ENCODE results near the gene LRRC75A.
"Not testable (repeated sequence)": the region's sequence is repeated elsewhere in the genome, so short reads cannot be mapped to it uniquely, and the experiment has no call there.

Gene LRRC75A, protein sequence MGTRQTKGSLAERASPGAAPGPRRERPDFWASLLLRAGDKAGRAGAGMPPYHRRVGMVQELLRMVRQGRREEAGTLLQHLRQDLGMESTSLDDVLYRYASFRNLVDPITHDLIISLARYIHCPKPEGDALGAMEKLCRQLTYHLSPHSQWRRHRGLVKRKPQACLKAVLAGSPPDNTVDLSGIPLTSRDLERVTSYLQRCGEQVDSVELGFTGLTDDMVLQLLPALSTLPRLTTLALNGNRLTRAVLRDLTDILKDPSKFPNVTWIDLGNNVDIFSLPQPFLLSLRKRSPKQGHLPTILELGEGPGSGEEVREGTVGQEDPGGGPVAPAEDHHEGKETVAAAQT

DNA sequence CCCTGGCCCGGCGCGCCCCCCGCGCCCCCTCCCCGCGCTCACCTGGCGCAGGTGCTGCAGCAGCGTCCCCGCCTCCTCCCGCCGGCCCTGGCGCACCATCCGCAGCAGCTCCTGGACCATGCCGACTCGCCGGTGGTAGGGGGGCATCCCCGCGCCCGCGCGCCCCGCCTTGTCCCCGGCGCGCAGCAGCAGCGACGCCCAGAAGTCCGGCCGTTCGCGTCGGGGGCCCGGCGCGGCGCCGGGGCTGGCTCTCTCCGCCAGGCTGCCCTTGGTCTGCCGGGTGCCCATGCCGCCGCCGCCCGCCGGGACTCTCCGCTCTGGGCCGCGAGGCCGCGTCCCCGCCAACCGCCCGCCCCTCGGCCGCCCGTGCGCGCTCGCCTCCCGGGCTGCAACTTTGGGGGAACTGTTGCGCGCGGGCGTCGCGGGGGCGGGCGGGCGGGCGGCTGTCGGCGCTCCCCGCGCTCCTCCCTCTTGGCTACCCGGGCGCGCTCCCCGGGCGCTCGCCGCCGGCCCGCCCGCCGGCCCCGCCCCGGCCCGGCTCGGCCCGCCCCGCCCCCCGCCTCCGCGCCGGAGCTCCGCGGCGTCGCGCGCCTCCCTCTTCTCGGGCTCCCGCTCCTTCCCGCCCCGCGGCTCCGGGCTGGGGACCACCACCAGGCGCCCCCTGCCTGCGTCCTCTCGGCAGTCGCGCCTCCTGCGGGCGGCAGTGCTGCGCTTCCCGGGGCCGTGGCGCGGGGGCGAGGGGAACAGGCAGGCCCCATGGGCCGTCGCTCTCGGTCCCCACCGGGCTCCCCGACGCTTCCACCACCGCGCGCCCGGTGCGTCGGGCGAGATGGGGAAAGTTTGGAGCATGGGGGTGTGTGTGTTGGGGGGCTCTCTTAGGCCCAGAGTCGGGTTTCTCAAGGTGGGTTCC, at the start of gene LRRC75A:
Gene LRRC75A (minus strand): TSS at position 491 of the 910 bp plus-strand sequence. CDS start 203 bp downstream, at position 288.
- peak; percentile 8 to 30 for DNase-seq (ENCODE audit: low read depth in 2 of 2)

DNA sequence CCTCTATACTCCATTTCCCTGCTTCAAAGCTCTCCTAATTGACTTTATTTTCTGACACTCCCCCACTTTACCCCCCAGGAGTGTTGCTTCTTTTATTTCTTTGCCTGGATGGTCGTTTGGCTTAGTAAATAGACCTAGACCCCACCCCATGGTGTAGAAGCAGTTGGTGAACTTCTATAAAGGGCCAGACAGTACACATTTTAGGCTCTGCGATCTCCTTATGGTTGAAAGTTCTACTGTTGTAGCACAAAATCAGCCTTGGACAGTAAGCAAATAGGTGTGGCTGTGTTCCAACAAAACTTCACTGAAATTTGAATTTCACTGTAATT, 45.1 kb upstream of the LRRC75A start:
- DNase-seq (ENCODE audit: low read depth in 2 of 2), result no peak

DNA sequence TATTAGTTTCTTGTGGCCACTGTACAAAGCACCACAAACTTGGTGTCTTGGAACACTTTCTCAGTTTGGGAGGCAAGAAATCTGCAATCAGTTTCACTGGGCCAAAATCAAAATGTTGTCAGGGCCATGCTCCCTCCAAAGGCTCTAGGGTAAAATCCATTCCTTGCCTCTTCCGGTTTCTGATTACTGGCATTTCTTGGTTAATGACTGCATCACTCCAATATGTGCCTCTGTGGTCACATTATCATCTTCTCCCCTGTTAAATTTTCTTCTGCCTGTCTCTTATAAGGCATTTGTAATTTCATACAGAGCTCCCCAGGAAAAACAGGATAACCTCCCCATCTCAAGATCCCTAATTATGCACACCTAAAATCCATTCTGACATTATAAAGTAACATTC, 42.2 kb upstream of the LRRC75A start:
- DNase-seq (ENCODE audit: low read depth in 2 of 2), result no peak

- no peak for DNase-seq (ENCODE audit: low read depth in 2 of 2)
Observed at GRCh38 chr17:16529906-16530305, 37.9 kb upstream of the LRRC75A start.

DNA sequence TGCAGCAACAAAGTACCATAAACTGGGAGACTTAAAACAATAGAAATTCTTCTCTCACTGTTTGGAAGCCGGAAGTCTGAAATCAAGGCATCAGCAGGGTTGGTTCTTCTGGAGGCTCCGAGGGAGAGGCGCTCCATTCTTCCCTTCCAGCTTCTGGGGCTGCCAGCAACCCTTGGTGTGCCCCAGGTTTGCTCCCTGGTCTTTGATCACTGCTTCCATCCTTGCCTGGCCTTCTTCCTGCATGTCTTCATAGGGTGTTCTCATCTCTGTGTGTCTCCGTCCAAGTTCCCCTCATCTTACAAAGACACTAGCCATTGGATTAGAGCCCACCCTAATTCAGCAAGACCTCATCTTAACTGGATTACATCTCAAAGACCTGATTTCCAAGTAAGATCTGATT, 35.3 kb upstream of the LRRC75A start:
- no peak for DNase-seq (ENCODE audit: low read depth in 2 of 2)

- not testable (repeated sequence) for DNase-seq (ENCODE audit: low read depth in 2 of 2)
Observed at GRCh38 chr17:16525556-16525955, 33.6 kb upstream of the LRRC75A start.

DNA sequence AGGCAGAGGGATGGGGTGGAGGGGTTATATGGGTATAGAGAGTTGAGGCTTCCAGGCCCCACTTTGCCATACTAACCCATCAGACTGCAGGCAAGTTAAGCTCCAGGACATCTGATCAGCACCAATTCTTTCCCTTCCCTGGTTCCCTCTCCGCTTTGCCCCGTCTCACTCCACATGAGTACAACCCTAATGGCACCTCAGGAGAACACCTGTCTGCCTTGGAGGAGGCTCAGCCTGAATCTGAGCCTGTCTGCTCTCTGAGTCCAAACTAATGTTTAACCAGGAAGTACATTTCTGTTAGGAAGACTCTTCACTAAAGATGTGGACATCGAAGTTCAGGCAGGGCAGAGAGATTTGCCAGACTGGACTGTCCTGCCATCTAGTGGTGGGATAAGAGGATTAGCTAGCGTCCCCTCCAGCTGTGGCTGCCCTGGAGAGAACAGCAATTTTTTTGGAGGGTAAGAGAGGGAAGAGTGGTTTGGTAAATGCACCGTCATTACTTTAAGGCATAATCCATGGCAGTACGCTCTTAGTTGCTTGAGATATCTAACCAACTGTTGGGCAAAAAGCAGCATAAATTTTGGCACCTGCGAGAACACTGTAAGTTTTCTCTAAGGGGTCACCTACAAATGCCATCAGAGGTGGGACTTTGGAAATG, 29.2 kb upstream of the LRRC75A start:
- peak; percentile 30 for DNase-seq (ENCODE audit: low read depth in 2 of 2)

DNA sequence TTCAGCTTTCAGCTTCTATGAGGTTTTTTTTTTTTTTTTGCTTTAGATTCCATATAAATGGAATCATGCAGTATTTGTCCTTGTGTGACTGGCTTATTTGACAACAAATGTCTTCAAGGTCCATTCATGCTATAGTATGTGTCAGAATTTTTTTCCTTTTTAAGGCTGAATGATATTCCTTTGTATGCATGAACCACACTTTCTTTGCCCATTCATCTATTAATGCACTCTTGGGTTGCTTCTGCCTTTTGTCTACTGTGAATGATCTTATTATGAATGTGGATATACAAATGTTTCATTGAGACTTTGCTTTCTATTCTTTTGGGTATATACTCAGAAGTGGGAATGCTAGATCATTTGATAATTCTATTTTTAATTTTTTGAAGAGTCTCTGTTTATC, 27.0 kb upstream of the LRRC75A start:
- DNase-seq (ENCODE audit: low read depth in 2 of 2), result no peak

DNA sequence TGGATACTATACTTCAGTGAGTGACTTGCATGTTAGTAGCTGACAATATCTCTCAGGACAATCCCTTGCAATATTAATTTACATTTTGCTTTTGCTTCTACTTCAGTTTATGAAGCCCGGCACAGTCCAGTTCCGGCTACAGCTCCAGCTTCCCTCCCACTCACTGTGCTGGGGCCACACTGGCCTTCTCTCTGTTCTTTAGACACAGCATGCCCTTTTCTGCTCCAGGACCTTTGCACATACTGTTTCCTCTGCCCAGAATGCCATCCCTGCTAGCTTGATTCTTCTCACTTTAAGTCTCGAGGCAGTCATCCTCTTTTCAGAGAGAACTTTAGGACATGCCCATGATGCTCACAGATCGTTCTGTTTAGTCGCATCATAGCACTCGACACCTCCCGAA, 25.5 kb upstream of the LRRC75A start:
- DNase-seq (ENCODE audit: low read depth in 2 of 2), result no peak

- no peak for DNase-seq (ENCODE audit: low read depth in 2 of 2)
Observed at GRCh38 chr17:16516594-16517051, 24.6 kb upstream of the LRRC75A start.

DNA sequence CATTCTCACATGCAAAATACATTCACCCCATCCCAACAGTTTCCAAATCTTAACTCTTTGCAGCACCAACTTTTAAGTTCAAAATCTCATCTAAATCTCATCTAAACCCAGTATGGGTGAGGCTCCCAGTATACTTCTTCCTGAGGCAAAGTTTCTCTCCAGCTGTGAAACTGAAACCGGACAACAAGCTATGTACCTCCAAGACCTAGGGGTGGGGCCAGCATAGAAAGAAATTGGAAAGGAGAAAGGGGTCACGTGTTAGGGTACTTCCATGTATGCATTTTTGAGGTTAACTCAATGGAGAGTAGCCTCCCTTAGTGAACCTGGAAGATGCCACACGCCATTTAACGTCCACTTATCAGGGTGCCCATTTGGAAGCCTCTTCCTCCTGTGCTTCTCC, 23.9 kb upstream of the LRRC75A start:
- DNase-seq (ENCODE audit: low read depth in 2 of 2), result no peak

DNA sequence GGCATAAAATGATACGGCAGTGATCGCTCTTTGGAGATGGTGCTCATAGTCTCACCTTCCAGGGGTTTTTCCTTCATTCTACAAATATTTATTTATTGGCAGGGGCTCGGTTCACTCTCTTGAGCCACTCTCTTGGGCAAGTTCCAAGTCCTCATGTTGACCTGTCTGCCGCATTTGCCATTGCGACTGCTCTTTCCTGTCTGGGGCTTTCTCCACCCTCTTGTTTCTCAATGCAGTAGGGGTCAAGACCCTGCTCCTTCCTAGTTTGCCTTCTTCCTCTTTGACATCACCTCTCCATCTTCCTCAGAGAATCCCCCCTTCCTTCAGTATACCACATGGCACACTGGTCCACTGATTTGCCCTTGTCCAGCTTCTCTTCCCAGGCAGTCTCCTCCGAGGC, 21.9 kb upstream of the LRRC75A start:
- DNase-seq (ENCODE audit: low read depth in 2 of 2), result no peak

DNA sequence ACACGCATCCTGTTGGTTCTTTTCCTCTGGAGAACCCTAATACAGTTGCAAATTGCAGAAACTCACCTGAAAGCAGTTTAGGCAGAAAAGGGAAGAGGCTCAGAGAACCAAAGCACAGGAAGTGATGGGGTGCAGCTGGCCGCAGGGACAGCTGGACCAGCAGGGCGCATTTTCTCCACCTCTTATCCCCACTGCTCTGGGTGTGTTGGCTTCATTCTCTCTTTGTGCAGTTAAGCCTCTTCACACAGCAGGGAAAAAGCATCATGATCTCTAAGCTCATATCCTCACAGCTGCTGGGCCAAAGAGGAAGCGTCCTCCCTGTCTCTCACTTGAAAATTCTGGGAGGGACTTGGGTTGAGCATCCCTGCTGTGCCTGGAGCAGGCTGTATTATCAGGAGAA, 20.0 kb upstream of the LRRC75A start:
- no peak for DNase-seq (ENCODE audit: low read depth in 2 of 2)

DNA sequence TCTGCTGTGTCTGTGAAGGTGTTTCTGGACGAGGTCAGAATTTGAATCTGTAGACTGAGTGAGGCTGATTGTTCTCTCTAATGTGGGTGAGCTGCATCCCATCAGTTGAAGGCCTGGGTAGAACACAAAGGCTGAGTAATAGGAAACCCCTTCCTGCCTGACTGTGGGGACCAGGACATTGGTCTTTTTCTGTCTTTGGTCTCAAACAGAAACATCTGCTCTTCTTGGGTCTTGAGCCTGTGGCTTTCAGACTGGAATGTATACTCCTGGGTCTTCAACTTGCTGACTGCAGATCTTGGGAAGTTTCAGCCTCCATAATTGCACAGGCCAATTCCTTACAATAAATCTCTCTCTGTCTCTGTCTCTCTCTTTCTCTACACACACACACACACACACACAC, 19.6 kb upstream of the LRRC75A start:
- DNase-seq (ENCODE audit: low read depth in 2 of 2), result no peak

DNA sequence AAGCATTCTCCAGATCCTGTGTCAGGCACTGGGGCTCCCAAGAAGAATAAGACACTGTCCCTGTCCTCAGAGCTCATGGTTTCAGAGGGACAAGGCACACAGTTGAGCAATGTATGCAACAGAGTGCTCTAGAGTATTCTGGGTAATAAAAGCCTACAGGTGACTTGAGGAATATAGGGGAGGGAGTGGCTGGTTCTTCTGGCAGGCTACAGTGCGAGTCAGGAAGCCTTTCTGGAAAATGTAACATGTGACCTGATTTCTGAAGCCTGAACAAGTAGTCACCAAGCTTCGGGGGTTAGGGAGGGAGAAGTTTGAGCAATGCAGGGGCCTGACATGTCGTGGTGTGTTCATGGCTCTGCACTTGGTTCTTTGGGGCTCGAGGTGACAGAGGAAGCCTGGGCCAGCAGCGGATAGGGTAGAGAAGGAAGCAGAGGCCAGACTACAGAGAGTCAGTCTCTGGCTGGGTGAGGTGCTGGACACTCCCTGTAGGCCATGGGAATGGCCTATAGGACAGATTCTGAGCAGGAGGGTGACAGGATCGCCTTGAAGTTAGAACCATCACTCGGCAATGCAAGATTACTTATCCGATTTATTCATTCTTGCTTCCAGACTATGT, 16.0 kb upstream of the LRRC75A start:
- DNase-seq (ENCODE audit: low read depth in 2 of 2), result no peak

DNA sequence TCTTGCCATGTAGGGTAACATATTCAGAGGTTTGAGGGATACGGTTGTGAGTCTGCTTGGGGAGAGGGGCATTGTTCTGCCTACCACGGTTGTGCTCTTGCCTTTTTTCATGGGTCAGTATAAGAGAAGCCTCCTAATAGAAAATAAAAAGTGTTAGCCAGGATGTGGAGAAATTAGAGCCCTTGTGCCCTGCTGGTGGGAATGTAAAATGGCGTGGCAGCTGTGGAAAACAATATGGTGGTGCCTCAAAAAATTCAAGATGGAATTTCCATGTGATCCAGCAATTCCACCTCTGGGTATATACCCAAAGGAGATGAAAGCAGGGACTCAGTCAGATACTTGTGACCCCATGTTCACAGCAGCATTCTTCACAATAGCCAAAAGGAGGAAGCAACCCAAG, 14.2 kb upstream of the LRRC75A start:
- no peak for DNase-seq (ENCODE audit: low read depth in 2 of 2)

GRCh38 chr17:16504984-16505383, 13.0 kb upstream of the LRRC75A start:
- DNase-seq (ENCODE audit: low read depth in 2 of 2), result no peak

GRCh38 chr17:16496820-16497489, 5.0 kb upstream of the LRRC75A start:
- no peak for DNase-seq (ENCODE audit: low read depth in 2 of 2)

DNA sequence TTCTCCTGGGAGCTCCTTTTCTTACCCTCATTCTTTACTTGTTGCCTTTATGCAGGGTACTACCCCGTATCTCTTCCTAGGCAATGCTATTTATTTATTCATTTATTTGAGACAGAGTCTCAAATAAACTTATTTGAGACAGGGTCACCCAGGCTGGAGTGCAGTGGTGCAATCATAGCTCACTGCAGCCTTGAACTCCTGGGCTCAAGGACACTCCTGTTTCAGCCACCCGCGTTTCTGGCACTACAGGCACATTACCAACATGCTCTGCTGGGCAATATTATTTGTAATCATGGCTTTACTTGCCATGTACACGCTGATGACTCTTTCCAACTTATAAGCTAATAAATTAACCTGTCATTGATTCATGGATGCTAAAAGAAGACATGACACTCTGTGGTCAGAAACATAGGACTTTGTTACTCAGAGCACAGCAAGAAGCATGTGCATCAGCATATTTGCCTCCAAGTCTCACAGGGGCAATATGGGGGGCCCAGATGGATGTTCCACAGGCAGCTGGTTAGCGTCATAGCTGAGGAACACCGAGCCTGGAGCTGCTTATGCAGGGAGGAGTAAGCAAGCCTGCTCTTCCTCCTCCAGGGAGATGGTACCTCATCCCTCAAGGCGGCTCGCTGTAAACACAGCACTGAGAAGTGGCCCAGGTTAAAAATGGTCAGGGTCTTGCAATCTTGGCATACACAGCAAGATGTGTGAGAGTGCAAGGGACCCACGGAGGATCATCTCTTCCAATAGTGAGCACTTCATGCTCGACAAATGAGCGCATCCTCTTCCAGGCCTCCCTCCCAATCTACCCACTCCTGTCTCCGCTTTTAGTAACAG, 4.2 kb upstream of the LRRC75A start:
- DNase-seq (ENCODE audit: low read depth in 2 of 2), result no peak

GRCh38 chr17:16495561-16495960, 3.6 kb upstream of the LRRC75A start:
- no peak for DNase-seq (ENCODE audit: low read depth in 2 of 2)

DNA sequence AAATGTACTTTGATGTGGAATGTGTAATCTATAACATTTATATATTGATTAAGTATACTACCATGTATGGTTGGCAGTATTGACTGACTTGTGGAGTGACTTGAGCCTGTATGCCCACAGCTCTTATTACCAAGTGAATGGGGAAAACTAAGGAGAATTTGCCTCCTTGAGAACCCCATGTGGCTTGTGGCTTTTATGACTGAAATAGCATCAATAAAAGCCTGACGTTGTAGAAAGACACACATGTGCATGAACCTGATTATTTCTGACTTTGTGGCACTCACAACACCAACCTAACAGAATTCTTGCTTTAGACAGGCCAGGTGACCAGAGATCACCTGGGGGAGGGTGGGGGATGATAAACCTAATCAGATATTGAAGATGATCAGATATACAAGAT, 2.1 kb upstream of the LRRC75A start:
- DNase-seq (ENCODE audit: low read depth in 2 of 2), result no peak

Measured in stimulated activated CD8-positive, alpha-beta memory T cell treated with anti-CD3 and anti-CD28 coated beads, Interleukin-2, amount 100 ng/mL, for 1 hour (primary cell).